ENCODE measurements around the gene GPR25.

The GPR25 gene, protein sequence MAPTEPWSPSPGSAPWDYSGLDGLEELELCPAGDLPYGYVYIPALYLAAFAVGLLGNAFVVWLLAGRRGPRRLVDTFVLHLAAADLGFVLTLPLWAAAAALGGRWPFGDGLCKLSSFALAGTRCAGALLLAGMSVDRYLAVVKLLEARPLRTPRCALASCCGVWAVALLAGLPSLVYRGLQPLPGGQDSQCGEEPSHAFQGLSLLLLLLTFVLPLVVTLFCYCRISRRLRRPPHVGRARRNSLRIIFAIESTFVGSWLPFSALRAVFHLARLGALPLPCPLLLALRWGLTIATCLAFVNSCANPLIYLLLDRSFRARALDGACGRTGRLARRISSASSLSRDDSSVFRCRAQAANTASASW

DNA sequence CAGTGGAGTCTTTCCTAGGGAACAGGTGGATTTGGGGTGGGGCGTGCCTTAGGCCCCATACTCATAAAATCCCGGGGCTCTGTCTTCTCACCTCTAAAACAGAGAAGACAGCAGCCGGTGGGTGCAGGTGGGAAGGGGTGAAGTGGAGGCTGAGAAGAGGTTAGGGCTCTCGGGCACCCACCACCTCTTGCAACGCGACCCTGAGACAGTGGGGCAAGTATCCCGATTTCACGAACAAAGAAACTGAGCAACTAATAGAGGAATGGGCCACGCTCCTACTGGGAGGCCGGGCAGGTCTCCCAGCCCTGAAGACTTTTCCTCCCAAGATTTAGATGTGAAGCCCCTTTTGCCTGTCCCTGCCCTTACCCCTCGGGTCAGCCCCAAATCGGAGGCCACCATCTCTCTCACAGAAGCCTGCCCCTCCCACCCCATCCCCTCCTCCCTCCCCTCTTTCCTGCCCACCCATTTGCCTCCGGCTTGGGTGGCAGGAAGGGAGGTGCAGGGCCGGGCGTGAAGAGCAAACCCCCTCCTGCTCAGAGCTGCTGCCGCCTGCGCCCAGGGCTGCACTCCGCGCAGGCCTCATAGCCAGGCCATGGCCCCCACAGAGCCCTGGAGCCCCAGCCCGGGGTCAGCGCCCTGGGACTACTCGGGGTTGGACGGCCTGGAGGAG, at the start of gene GPR25:
Gene GPR25, plus strand, starts transcription at position 536 of the 670 bp plus-strand sequence. Its CDS starts 57 bp downstream, at position 593.
- peak in 1 of 42 donors; percentile 19 for DNase-seq
- intact Hi-C loops (cut with DNase I), result no loop called here

DNA sequence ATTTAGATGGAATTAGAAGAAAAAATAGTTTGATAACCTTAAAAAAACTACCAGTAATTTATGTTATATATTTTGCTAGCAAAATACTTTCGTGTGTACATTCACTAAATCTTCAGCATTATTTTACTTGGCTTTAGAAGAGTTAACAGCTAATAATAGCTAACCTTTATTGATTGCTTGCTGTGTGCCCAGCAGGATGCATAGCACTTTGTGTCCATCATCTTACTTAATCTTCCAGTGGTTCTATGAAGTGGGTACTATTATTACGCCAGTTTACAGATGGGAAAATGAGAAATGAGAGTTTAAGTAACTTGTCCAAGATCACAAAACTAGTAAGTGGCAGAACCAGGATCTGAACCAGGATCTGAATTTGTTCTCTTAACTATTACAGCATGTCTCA, 41.7 kb upstream of the GPR25 start:
- DNase-seq, result no peak
- intact Hi-C loops (cut with DNase I), result no loop called here

DNA sequence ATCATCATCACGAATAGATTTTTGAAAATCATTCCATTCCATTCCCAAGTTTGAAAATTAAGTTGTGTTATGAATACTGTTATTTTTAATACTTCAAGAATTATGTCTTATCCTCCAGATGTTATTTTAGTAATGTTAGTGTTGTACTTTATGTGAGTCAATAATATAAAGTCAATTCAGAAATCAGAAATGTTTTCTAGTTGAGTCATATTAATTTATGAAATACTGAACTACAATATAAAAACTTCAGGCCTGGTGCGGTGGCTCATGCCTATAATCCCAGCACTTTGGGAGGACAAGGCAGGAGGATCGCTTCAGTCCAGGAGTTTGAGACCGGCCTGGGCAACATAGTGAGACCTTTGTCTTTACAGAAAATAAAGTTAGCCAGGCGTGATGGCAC, 38.4 kb upstream of the GPR25 start:
- intact Hi-C loops (cut with DNase I), result no loop called here
- DNase-seq, result no peak

DNA sequence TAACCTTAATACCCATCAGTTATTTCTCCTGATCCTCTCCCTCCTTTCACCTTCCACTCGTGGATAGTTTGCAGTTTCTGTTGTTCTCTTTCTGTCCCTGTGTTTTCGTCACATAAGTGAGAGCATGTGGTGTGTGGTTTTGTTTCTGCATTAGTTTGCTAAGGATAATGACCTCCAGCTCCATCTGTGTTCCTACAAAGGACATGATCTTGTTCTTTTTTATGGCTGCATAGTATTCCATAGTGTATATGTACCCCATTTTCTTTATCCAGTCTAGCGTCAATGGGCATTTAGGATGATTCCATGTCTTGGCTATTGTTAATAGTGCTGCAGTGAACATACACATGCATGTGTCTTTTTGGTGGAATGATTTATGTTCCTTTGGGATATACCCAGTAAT, 36.6 kb upstream of the GPR25 start:
- intact Hi-C loops (cut with DNase I), result no loop called here
- no peak for DNase-seq

DNA sequence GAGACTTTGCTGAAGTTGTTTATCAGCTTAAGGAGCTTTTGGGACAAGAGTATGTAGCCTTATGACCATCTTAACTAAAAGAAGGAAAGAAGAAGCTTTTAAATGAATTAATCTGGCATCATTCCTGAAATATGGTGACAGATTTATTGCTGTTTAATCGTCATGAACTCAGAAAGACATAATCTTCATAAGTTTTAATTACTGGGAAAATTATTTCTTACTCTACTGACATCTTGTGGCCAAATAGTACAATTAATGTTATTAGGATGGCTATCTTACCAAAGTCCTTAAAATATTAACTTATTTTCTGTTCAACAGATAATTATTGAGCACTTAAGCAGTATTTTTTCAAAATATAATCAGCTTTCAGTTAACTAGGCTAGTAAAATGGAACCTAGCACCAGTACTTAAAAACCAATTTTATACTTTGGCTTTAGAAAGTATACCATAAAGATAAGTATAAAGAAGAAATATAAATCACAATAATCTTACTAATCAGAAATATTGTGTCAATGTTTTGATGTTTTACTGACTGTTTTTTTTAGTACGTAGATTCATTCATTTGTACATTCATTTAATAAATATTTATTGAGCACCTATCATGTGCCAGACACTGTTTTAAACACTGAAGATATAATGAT, 34.7 kb upstream of the GPR25 start:
- intact Hi-C loops (cut with DNase I), result no loop called here
- DNase-seq, result no peak

DNA sequence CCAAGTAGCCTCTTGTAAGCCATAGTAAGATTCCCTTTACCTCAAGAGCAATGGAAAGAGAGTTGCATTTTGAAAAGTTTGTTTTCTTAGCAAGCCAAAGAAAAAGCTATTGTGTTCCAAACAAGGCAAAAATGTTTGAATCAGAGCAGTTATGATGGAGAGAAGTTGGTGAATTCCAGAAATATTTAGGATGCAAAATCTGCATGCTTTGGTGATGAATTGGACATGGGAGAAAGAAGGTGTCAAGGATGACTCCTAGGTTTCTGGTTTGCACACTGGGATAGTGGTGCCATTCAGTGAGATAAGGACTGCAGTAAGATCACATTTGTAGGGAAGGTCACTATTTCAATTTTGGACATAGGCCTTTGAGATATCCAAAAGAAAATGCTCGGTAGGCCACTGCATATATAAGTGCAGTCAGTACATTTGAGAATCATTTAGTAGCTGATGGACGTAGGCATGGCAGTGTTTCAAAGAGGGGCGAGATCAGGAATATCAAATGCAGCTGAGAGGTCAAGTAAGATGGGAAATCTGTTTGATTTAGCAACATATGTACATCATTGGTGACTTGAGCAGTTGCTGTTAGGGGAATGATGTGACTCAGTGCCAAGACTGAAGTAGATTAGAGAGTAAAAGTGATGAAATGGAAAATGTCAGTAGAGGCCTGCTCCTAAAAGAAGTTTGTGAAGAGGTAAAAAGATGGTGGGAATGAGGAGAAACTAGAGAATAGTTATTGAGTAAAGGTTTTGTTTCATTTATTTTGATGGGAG, 33.9 kb upstream of the GPR25 start:
- intact Hi-C loops (cut with DNase I), result no loop called here
- no peak for DNase-seq

DNA sequence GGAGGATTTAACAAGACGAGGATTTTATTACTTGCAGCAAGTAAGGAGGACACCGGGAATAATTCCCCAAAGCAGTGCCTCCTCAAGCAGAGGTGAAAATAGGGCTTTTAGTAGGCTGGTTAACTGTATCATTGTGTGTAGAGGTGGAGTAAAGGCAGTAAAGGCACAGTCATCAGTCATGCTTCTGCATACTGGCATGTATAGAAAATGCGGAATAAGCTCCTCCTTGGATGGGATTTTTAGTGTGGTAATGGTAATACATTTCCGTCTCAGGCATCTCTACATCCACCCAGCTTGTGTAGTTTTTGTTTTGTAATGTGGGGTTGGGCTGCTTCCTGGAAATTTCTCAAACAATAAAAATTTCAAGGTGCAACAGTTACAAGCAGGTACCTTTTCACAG, 27.4 kb upstream of the GPR25 start:
- intact Hi-C loops (cut with DNase I), result no loop called here
- no peak for DNase-seq

DNA sequence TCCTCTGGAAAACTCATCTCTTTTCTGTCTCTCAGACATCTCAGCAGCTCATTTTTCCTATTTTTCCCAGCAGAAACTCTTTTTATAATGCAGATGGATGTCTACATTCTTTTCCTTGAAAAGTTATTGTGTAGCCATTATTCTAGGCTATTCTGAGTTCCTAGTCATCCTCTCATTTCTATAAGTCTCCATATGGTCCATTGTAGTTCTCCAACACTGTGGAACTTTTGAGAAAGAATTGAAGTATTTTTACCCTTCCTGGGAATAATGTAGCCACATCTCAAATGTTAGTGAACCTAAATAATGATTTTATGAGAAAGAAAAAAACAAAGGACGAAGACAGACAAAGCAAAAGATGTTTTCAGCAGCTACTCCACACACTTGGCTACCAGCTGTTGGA, 26.4 kb upstream of the GPR25 start:
- intact Hi-C loops (cut with DNase I), result no loop called here
- DNase-seq, result no peak

DNA sequence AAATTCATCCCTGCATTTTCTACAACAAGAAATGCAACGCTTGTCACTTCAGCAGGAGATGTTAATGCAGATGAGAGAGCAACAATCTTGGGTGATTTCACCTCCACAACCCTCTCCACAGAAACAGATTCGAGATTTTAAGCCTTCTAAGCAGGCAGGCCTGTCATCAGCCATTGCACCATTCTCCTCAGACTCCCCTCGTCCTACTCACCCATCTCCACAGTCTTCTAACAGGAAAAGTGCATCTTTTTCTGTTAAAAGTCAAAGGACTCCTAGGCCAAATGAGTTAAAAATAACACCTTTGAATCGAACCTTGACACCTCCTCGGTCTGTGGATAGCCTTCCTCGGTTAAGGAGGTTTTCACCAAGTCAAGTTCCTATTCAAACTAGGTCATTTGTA, 23.4 kb upstream of the GPR25 start:
- intact Hi-C loops (cut with DNase I), result no loop called here

DNA sequence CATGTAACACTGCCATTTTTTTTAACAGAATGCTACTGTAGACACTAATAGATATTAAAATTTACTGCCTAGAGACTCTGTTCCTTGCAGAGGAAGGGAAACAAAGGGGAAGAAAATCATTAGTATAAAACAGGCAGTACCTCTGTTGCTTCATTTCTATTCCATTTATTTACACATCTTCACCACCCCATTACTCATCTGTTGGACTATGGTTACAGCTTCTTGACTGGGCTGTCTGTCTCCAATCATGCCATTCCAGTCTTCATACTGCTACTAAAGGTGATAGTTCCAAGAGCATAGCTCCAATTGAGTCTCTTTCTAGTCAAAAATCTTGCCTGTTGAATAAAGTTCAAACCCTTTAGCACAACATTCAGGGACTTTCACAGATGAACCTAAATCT, 22.2 kb upstream of the GPR25 start:
- no peak for DNase-seq
- intact Hi-C loops (cut with DNase I), result no loop called here

More for the DNA sequence above, 23.4 kb upstream of the GPR25 start:
- no peak for DNase-seq

DNA sequence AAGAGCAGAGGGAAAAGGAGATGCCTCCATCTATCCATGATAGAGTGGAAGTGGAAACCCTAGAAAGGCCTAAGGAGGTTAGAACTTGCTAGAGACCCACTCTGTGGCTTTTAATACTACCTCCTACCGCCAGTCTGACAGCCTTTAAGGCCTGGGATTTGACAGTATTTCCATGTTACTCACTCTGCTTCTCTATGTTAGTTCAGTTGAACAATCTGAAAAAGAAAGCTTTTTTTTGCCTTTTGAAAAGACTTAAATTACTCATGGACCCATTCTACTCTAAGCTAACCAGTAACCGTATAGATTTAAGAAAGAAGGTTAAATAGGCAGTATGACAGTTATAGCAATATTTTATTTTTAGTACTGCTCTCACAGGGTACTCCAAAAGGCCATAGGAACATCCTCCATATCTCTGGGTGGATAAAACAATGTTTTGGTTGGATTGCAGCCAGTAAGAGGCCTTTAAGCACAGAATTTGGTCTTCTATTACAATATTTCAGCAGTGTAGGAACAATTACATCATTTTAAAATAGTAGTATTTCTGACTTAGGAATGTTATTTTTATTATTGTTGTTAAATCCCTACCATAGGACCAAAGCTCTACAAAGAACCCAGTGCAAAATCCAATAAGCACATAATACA, 15.9 kb upstream of the GPR25 start:
- intact Hi-C loops (cut with DNase I), result no loop called here
- DNase-seq, result no peak

DNA sequence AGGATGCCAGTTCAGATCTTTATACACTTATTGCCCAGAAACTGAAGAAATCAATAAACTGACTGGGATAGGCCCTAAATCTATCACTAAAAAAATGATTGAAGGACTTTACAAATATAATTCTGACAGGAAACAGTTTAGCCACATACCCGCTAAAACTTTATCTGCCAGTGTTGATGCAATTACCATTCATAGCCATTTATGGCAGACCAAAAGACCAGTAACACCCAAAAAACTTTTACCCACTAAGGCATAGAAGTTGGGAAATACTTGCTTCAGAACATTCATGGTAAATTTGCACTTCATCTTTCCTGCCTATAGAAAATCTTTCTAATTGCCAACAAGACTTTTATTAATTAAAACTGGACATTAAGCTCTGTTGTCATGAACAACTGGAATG, 15.0 kb upstream of the GPR25 start:
- DNase-seq, result no peak
- intact Hi-C loops (cut with DNase I), result no loop called here

DNA sequence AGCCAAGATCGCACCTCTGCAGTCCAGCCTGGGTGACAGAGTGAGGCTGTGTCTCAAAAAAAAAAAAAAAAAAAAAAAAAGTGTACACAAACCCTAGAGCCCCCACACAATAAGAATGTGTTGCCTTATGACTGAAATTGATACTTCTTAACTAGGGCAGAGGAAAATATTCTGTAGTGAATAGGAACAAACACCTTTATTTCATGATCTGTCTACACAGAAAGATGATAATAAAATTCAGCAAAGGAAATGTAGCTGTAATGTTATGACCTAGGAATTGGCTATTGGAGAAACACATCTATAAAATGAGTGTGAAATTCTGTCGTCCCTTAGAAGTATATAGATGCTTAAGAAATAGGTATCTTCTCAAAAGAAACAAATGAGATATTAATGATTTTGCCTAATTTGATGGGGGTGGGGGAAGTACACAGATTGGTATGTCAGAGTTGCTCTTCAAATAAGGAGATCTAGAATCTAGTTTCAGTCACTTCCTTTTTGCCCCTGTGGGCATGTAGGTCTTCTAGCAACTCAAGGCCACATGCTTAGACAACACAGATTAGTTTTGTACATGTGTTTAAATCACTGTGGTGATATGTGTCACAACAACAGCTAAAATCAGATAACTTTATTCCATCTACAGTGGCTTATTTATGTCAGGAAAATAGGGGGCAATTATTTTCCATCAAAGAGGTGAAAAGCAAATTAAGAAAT, 10.7 kb upstream of the GPR25 start:
- intact Hi-C loops (cut with DNase I), result no loop called here

DNA sequence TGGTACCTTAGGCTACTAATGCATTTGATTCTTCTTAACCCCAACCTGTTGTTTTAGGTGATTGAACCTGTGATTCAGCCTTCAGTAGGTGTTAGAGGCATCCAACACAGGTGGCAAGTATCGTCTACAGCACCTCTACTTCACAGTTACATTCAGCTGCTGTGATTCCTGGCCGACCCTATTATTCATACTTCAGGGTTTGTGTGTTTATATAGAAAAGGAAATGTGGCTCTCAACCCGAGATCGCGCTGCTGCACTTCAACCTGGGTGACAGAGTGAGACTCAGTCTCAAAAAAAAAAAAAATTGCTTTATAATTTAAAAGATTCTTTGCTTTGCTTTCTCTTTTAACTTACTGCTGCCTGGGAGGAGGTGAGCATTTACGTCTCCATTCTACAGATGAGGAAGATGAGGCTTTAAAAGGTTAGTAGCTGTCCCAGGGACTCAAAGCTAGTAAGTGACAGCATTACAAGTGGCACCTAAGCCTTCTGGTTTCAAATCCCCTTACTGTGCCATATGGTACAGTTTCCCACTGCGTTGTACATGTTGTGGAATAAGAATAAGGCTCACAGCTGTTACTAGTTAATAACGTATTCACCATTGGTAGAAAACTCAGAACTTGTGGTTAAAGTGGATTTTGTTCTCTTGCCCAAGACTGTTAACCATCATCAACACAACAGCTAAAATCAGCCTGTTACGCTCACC, 9.9 kb upstream of the GPR25 start:
- no peak for DNase-seq
- intact Hi-C loops (cut with DNase I), result no loop called here

More for the DNA sequence above, 10.7 kb upstream of the GPR25 start:
- no peak for DNase-seq

DNA sequence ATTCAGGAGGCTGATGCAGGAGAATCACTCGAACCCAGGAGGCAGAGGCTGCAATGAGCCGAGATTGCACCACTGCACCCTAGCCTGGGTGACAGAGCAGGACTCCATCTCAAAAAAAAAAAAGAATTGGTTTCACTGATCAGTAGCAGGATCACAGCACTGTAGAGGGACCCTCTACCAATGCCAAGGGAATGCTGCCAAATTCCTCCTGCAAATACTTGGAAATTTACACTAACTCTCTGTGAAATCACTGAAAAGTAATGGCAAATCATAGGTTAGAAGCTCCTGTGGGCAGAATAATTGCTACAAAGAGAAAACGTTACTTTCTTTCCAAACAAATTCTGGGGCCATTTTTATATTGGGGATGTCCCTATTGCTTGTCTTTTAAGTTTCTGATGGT, 6.7 kb upstream of the GPR25 start:
- intact Hi-C loops (cut with DNase I), result no loop called here
- DNase-seq, result no peak

DNA sequence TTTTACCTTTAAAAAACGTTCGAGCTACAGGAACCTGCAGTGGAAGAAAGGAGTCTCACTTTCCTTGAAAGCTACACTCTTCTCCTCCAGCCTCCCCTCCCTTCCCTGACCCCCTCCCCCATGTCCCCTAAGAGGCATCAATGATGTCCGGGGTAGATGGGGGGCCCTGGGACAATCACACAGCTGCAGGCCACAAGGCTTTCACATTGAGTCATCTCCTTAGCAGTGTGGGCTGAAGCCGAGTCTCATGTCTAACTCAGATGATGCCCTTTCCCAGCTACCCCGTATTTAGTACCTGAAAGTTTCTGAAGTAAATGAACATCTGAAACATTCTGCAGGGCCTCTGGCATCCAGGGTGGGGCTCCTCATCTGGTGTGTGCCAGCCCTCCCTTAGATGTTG, 6.3 kb upstream of the GPR25 start:
- intact Hi-C loops (cut with DNase I), result no loop called here

DNA sequence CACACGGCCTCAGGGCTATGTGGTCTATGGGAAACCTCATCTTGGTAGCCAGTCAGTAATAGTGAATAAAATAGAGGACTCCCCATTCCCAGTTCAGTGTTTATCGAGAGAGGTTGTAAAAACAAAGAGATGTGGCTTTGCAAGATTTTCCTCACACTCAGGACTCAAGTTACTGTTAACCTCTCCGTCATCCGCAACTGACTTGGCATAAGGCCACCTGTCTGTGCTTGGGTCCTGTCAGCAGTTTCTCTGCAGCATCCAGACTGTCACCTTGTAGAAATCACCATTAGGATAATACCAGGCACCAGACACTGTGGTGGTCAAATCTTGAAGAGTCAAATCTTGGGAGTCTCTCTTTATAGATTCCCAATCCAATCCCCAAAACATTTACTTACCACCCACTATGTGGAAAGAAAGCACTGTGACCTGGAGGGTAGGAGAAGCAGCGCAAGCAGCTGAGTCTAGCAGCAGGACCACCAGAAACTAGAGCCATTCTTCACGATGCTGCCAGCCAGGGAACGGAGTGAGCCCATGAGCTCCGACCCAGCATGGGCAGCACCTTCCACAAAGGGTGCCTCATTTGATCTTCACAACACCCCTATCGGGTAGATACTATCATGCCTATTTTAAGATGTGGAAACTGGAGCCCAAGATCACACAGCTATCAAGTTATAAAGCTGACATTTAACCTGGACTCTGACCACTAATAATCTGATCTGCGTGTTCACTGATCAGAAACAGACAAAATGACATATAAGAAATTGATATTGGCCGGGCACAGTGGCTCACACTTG, 5.6 kb upstream of the GPR25 start:
- intact Hi-C loops (cut with DNase I), result no loop called here
- no peak for DNase-seq

More for the DNA sequence above, 6.3 kb upstream of the GPR25 start:
- DNase-seq, result no peak
